ENCODE results near the gene COX7A2L.
"Not testable (repeated sequence)": the region's sequence is repeated elsewhere in the genome, so short reads cannot be mapped to it uniquely, and the experiment has no call there.

- not testable (repeated sequence) for TF ChIP-seq ELF4 (IDR thresholded peaks at IDR 0.05); FOXK2 (IDR thresholded peaks at IDR 0.05); PKNOX1 (IDR thresholded peaks at IDR 0.05); SUZ12 (IDR thresholded peaks at IDR 0.05); SP1 (IDR thresholded peaks at IDR 0.05); ZNF384 (IDR thresholded peaks at IDR 0.05); CTBP1 (IDR thresholded peaks at IDR 0.05; ENCODE audit: borderline replicate concordance)
These were observed 19.0 kb upstream of the COX7A2L start for GRCh38 chr2:42380026-42380425.
